Trophoblast cell (in vitro differentiated cells and primary cell): ENCODE data around the gene TROAP.

Experiments
- DNase-seq, 2 donors: peaks; one replicate each; pipeline ENCODE4 v3.0.0-alpha.2; 2016
- H2AFZ ChIP-seq: 2 replicates; pipeline ENCODE4 v1.6.1; 2013; ENCODE audit warnings: low read length, moderate library complexity, mild to moderate bottlenecking; ENCODE audit not compliant: insufficient read depth, poor library complexity
- H2AK5ac ChIP-seq: 2 replicates; pipeline ENCODE4 v1.6.1; 2013; ENCODE audit warnings: mild to moderate bottlenecking, low read length
- H2BK120ac ChIP-seq: 2 replicates; pipeline ENCODE4 v1.6.1; 2013; ENCODE audit warnings: low read length, mild to moderate bottlenecking, moderate library complexity; ENCODE audit not compliant: insufficient read depth, poor library complexity
- H2BK12ac ChIP-seq: 2 replicates; pipeline ENCODE4 v1.6.1; 2013; ENCODE audit warnings: mild to moderate bottlenecking, low read length, moderate library complexity
- H2BK5ac ChIP-seq: 2 replicates; pipeline ENCODE4 v1.6.1; 2013; ENCODE audit warnings: low read length, low read depth, moderate library complexity, mild to moderate bottlenecking; ENCODE audit not compliant: poor library complexity
- H3K14ac ChIP-seq: 2 replicates; pipeline ENCODE4 v1.6.1; 2013; ENCODE audit warnings: mild to moderate bottlenecking, low read length
- H3K18ac ChIP-seq: 2 replicates; pipeline ENCODE4 v1.6.1; 2013; ENCODE audit warnings: mild to moderate bottlenecking, low read length
- H3K23ac ChIP-seq: 2 replicates; pipeline ENCODE4 v1.6.1; 2013; ENCODE audit warnings: low read length
- H3K27ac ChIP-seq: 2 replicates; pipeline ENCODE4 v1.5.1; 2013; ENCODE audit warnings: low read depth, mild to moderate bottlenecking, inconsistent platforms, low read length, moderate library complexity
- H3K27me3 ChIP-seq: 2 replicates; pipeline ENCODE4 v1.6.1; 2013; ENCODE audit warnings: inconsistent platforms, mild to moderate bottlenecking, low read length, moderate library complexity; ENCODE audit not compliant: insufficient read depth
- H3K36me3 ChIP-seq, 2 experiments: 1 replicate in 1 of 2; 2 replicates in 1 of 2; pipeline ENCODE4 v1.6.1; 2013; ENCODE audit warnings: low read length in 2 of 2, mild to moderate bottlenecking in 2 of 2, moderate library complexity in 1 of 2; ENCODE audit not compliant: insufficient read depth in 2 of 2, control insufficient read depth in 1 of 2
- H3K4ac ChIP-seq: 2 replicates; pipeline ENCODE4 v1.6.1; 2013; ENCODE audit warnings: low read depth, mild to moderate bottlenecking, low read length, moderate library complexity
- H3K4me1 ChIP-seq, 2 experiments: 1 replicate in 1 of 2; 2 replicates in 1 of 2; pipeline ENCODE4 v1.6.1; 2013; ENCODE audit warnings: low read length in 2 of 2, mild to moderate bottlenecking in 2 of 2, moderate library complexity in 1 of 2; ENCODE audit not compliant: insufficient read depth in 2 of 2, control insufficient read depth in 1 of 2
- H3K4me2 ChIP-seq: 2 replicates; pipeline ENCODE4 v1.6.1; 2013; ENCODE audit warnings: inconsistent platforms, mild to moderate bottlenecking, low read length, moderate library complexity
- H3K4me3 ChIP-seq: 2 replicates; pipeline ENCODE4 v1.5.1; 2013; ENCODE audit warnings: mild to moderate bottlenecking, low read depth, low read length, inconsistent platforms
- H3K79me1 ChIP-seq: one replicate; pipeline ENCODE4 v1.6.1; 2013; ENCODE audit warnings: low read length
- H3K79me2 ChIP-seq: 2 replicates; pipeline ENCODE4 v1.6.1; 2013; ENCODE audit warnings: low read length, mild to moderate bottlenecking; ENCODE audit not compliant: control insufficient read depth, insufficient read depth, poor library complexity
- H3K9ac ChIP-seq: 2 replicates; pipeline ENCODE4 v1.6.1; 2013; ENCODE audit warnings: mild to moderate bottlenecking, low read length
- H3K9me3 ChIP-seq: 2 replicates; pipeline ENCODE4 v1.6.1; 2013; ENCODE audit warnings: low read depth, mild to moderate bottlenecking, control low read depth, inconsistent platforms, low read length; ENCODE audit not compliant: insufficient read depth
- H4K12ac ChIP-seq: 2 replicates; pipeline ENCODE4 v1.6.1; 2013; ENCODE audit warnings: low read depth, mild to moderate bottlenecking, low read length, moderate library complexity
- H4K8ac ChIP-seq: 2 replicates; pipeline ENCODE4 v1.6.1; 2013; ENCODE audit warnings: low read depth, mild to moderate bottlenecking, low read length, moderate library complexity
- H4K91ac ChIP-seq: one replicate; pipeline ENCODE4 v1.6.1; 2013; ENCODE audit warnings: low read depth, mild to moderate bottlenecking, low read length, moderate library complexity
- WGBS: extraction: QIAGEN DNeasy Blood & Tissue Kit; methylation state at CpG from one replicate; pipeline ENCODE4 v1.1.7; 2013; ENCODE audit warnings: missing lambda C conversion rate; ENCODE audit not compliant: insufficient read length, insufficient coverage; ENCODE audit errors: extremely low coverage; 5-methylcytosine and 5-hydroxymethylcytosine counted together

TROAP gene

GRCh38 chr12:49347311-49348193 is 24.5 kb downstream of the TROAP start:
- no peak overlapping the region for H3K14ac ChIP-seq
- H3K79me1 ChIP-seq = no peaks in the 10 kb centered on the region
- no peak overlapping the region for H2AK5ac ChIP-seq
- peak overlapping the region; percentile 51 for H3K4me2 ChIP-seq
- H3K4me3 ChIP-seq = no peak overlapping the region
- no peak overlapping the region for H2AFZ ChIP-seq
- H4K8ac ChIP-seq = no peak overlapping the region
- DNase-seq = peak in 1 of 2 donors; percentile 71
- no peak overlapping the region for H4K91ac ChIP-seq
- H2BK12ac ChIP-seq = no peak overlapping the region
- no peak overlapping the region for H2BK5ac ChIP-seq
- H3K27me3 ChIP-seq = peaks cover 46% of the 10 kb centered on the region
- no peak overlapping the region for H3K9ac ChIP-seq
- no peaks in the 10 kb centered on the region for H3K79me2 ChIP-seq
- H3K36me3 ChIP-seq = no peaks in the 10 kb centered on the region
- no peak overlapping the region for H3K23ac ChIP-seq
- H3K9me3 ChIP-seq = peaks cover 8% of the 10 kb centered on the region
- WGBS = no CpG with 5 or more reads among the region's 37 CpGs
- H3K27ac ChIP-seq = no peak overlapping the region
- H3K4me1 ChIP-seq = peaks cover 17 to 22% of the 10 kb centered on the region in 2 experiments
- no peak overlapping the region for H4K12ac ChIP-seq
- no peak overlapping the region for H3K4ac ChIP-seq
- H3K18ac ChIP-seq = no peak overlapping the region
- no peak overlapping the region for H2BK120ac ChIP-seq

- Histone ChIP-seq H3K9ac (no peak overlapping the region), H2BK120ac (no peak overlapping the region), H3K27me3 (peaks cover 34% of the 10 kb centered on the region), H3K27ac (no peak overlapping the region), H3K79me2 (no peaks in the 10 kb centered on the region), H3K4ac (no peak overlapping the region), H2BK12ac (no peak overlapping the region), H3K14ac (no peak overlapping the region), H3K9me3 (peaks cover 7% of the 10 kb centered on the region), H3K4me1 (peaks cover 12 to 15% of the 10 kb centered on the region in 2 experiments), H3K18ac (no peak overlapping the region), H4K8ac (no peak overlapping the region), H3K36me3 (no peaks in the 10 kb centered on the region), H4K12ac (no peak overlapping the region), H3K23ac (no peak overlapping the region), H2AFZ (no peak overlapping the region), H3K79me1 (no peaks in the 10 kb centered on the region), H2BK5ac (no peak overlapping the region), H3K4me3 (no peak overlapping the region), H4K91ac (no peak overlapping the region), H2AK5ac (no peak overlapping the region), H3K4me2 (no peak overlapping the region)
- no CpG with 5 or more reads among the region's 5 CpGs for WGBS
- DNase-seq = no peak
These were observed 25.7 kb downstream of the TROAP start for GRCh38 chr12:49348781-49349180.

GRCh38 chr12:49349266-49349665 is 26.2 kb downstream of the TROAP start:
- H3K14ac ChIP-seq = no peak overlapping the region
- H3K4me3 ChIP-seq = no peak overlapping the region
- no peak overlapping the region for H4K8ac ChIP-seq
- peaks cover 12 to 15% of the 10 kb centered on the region in 2 experiments for H3K4me1 ChIP-seq
- H3K23ac ChIP-seq = no peak overlapping the region
- H2BK5ac ChIP-seq = no peak overlapping the region
- DNase-seq = no peak
- no peak overlapping the region for H2AK5ac ChIP-seq
- no peak overlapping the region for H3K27ac ChIP-seq
- H4K91ac ChIP-seq = no peak overlapping the region
- H3K18ac ChIP-seq = no peak overlapping the region
- no CpG with 5 or more reads among the region's 11 CpGs for WGBS
- no peak overlapping the region for H2BK120ac ChIP-seq
- no peak overlapping the region for H4K12ac ChIP-seq
- peaks cover 7% of the 10 kb centered on the region for H3K9me3 ChIP-seq
- no peaks in the 10 kb centered on the region for H3K36me3 ChIP-seq
- peaks cover 29% of the 10 kb centered on the region for H3K27me3 ChIP-seq
- no peaks in the 10 kb centered on the region for H3K79me1 ChIP-seq
- no peak overlapping the region for H2BK12ac ChIP-seq
- H3K9ac ChIP-seq = no peak overlapping the region
- H3K4ac ChIP-seq = no peak overlapping the region
- no peaks in the 10 kb centered on the region for H3K79me2 ChIP-seq
- no peak overlapping the region for H2AFZ ChIP-seq
- H3K4me2 ChIP-seq = no peak overlapping the region

GRCh38 chr12:49352351-49352750 is 29.3 kb downstream of the TROAP start:
- Histone ChIP-seq H2AK5ac (no peak overlapping the region), H4K8ac (no peak overlapping the region), H2AFZ (no peak overlapping the region), H3K14ac (no peak overlapping the region), H3K18ac (no peak overlapping the region), H3K4me3 (no peak overlapping the region), H2BK5ac (no peak overlapping the region), H3K79me2 (no peaks in the 10 kb centered on the region), H2BK120ac (no peak overlapping the region), H2BK12ac (no peak overlapping the region), H3K27me3 (peaks cover 2% of the 10 kb centered on the region), H3K4me2 (no peak overlapping the region), H3K4ac (no peak overlapping the region), H3K4me1 (peaks cover 3 to 5% of the 10 kb centered on the region in 2 experiments), H4K12ac (no peak overlapping the region), H3K36me3 (no peaks in the 10 kb centered on the region), H3K79me1 (no peaks in the 10 kb centered on the region), H3K9me3 (peaks cover 3% of the 10 kb centered on the region), H3K9ac (no peak overlapping the region), H3K27ac (no peak overlapping the region), H3K23ac (no peak overlapping the region), H4K91ac (no peak overlapping the region)
- no CpG with 5 or more reads among the region's 2 CpGs for WGBS
- no peak for DNase-seq
